SK-N-SH (cell line): ENCODE results near the gene AGTR1. TPM values are rescaled to one million over a fixed set of nuclear protein-coding genes. Genes with fewer than 3 reads are reported as not detected.

ENCODE experiments used
- CTCF ChIA-PET: fragments of 300-600, 350-600 bp; formaldehyde crosslinking; extraction: SDS; loops from one replicate; lab custom pipeline; 2021; lab: Yijun Ruan, JAX
- POLR2A ChIA-PET: fragments of 350-600 bp; sonication (Branson Sonifier 250); formaldehyde crosslinking; extraction: SDS; loops from one replicate; lab custom pipeline; 2020; ENCODE audit warnings: antibody characterized with exemption, inconsistent platforms; lab: Yijun Ruan, JAX
- DNase-seq: peaks from one replicate; pipeline ENCODE4 v3.0.0; 2012
- H2AFZ ChIP-seq: fragments of 200-600 bp; sonication (generic); 2 replicates; pipeline ENCODE4 v1.8.1; 2016; ENCODE audit warnings: antibody characterized with exemption, mild to moderate bottlenecking, low read depth
- H3F3A ChIP-seq: fragments of 200-600 bp; sonication (generic); replicated peaks from 2 replicates; pipeline ENCODE3; 2016; ENCODE audit warnings: antibody characterized with exemption, mild to moderate bottlenecking; ENCODE audit not compliant: insufficient read depth
- H3K27ac ChIP-seq, 2 experiments: fragments of 200-500 bp in 1 of 2; fragments of 200-600 bp in 1 of 2; sonication (Bioruptor generic) in 1 of 2; sonication (generic), shearing (Covaris generic) in 1 of 2; 2 replicates each; pipeline versions ENCODE4 v1.5.1 to v1.6.1; 2014 to 2016; ENCODE audit warnings: low read depth in 2 of 2, inconsistent platforms in 1 of 2, low read length in 1 of 2, mild to moderate bottlenecking in 1 of 2, mixed read lengths in 1 of 2
- H3K27me3 ChIP-seq: fragments of 200-600 bp; sonication (generic), shearing (Covaris generic); 2 replicates; pipeline ENCODE4 v1.6.1; 2016; ENCODE audit warnings: mixed run types; ENCODE audit not compliant: insufficient read depth
- H3K36me3 ChIP-seq, 2 experiments: fragments of 200-500 bp in 1 of 2; fragments of 200-600 bp in 1 of 2; sonication (Bioruptor generic) in 1 of 2; sonication (generic) in 1 of 2; replicated peaks in 1 of 2; 2 replicates each; pipeline versions ENCODE3 to v1.5.1; 2014 to 2016; ENCODE audit warnings: low read length in 1 of 2, mild to moderate bottlenecking in 1 of 2; ENCODE audit not compliant: insufficient read depth in 2 of 2, control insufficient read depth in 1 of 2
- H3K4me1 ChIP-seq, 2 experiments: fragments of 200-500 bp in 1 of 2; fragments of 200-600 bp in 1 of 2; sonication (Bioruptor generic) in 1 of 2; sonication (generic), shearing (Covaris generic) in 1 of 2; 2 replicates each; pipeline versions ENCODE4 v1.5.1 to v1.6.1; 2014 to 2016; ENCODE audit warnings: low read depth in 1 of 2, low read length in 1 of 2, mixed run types in 1 of 2; ENCODE audit not compliant: insufficient read depth in 2 of 2, control insufficient read depth in 1 of 2
- H3K4me2 ChIP-seq: fragments of 200-600 bp; sonication (generic), shearing (Covaris generic); 2 replicates; pipeline ENCODE4 v1.6.1; 2017; ENCODE audit warnings: mixed run types
- H3K4me3 ChIP-seq, 2 experiments: fragments of 200-500 bp in 1 of 2; fragments of 200-600 bp in 1 of 2; sonication (Bioruptor generic) in 1 of 2; sonication (generic), shearing (Covaris generic) in 1 of 2; 2 replicates each; pipeline versions ENCODE4 v1.5.1 to v1.8.1; 2014 to 2016; ENCODE audit warnings: low read depth in 2 of 2, inconsistent platforms in 1 of 2, low read length in 1 of 2, mild to moderate bottlenecking in 1 of 2, mixed read lengths in 1 of 2, moderate library complexity in 1 of 2
- H3K79me2 ChIP-seq: fragments of 200-600 bp; sonication (generic); 2 replicates; pipeline ENCODE4 v1.8.1; 2017; ENCODE audit warnings: mild to moderate bottlenecking; ENCODE audit not compliant: insufficient read depth
- H3K9ac ChIP-seq: fragments of 200-600 bp; sonication (generic); 2 replicates; pipeline ENCODE4 v1.6.1; 2017; ENCODE audit warnings: mixed run types
- H3K9me2 ChIP-seq: fragments of 200-600 bp; sonication (generic); 2 replicates; pipeline ENCODE4 v1.6.1; 2017; ENCODE audit warnings: mixed run types
- H3K9me3 ChIP-seq: fragments of 200-600 bp; sonication (generic); 2 replicates; pipeline ENCODE4 v1.6.1; 2017; ENCODE audit warnings: mixed run types, mild to moderate bottlenecking, moderate library complexity
- H4K20me1 ChIP-seq: fragments of 200-600 bp; sonication (generic); 2 replicates; pipeline ENCODE4 v1.6.1; 2017; ENCODE audit warnings: mild to moderate bottlenecking, mixed run types; ENCODE audit not compliant: insufficient read depth
- EP300 ChIP-seq, 2 experiments: IDR thresholded peaks; 2 replicates each; pipeline versions ENCODE4 v1.4.0 to v1.6.1; 2012; ENCODE audit warnings: borderline replicate concordance in 1 of 2, low read depth in 1 of 2, low read length in 1 of 2
- FOXJ3 ChIP-seq: sonication (generic); formaldehyde crosslinking; IDR thresholded peaks from 2 replicates; pipeline ENCODE4 v1.5.1; 2020; ENCODE audit warnings: mild to moderate bottlenecking, missing genetic modification reagents
- GATA2 ChIP-seq: sonication (generic); formaldehyde crosslinking; IDR thresholded peaks from 2 replicates; pipeline ENCODE4 v1.5.0; 2020; ENCODE audit warnings: mild to moderate bottlenecking, missing genetic modification reagents
- JUND ChIP-seq: IDR thresholded peaks from 2 replicates; pipeline ENCODE4 v1.4.0; 2012
- NFIC ChIP-seq: IDR thresholded peaks from 2 replicates; pipeline ENCODE4 v1.4.0; 2012; ENCODE audit warnings: borderline replicate concordance
- RAD21 ChIP-seq: IDR thresholded peaks from 2 replicates; pipeline ENCODE4 v1.6.1; 2012; ENCODE audit warnings: mild to moderate bottlenecking, low read length
- RCOR1 ChIP-seq: fragments of 150-350 bp; IDR thresholded peaks from 2 replicates; pipeline ENCODE4 v1.6.1; 2017; ENCODE audit warnings: antibody characterized with exemption, low read length
- RFX5 ChIP-seq: IDR thresholded peaks from 2 replicates; pipeline ENCODE4 v1.6.1; 2012; ENCODE audit warnings: mild to moderate bottlenecking, improper control_type of control experiment, low read length
- TCF12 ChIP-seq: IDR thresholded peaks from 2 replicates; pipeline ENCODE4 v1.4.0; 2012
- TEAD4 ChIP-seq: IDR thresholded peaks from 2 replicates; pipeline ENCODE4 v1.4.0; 2012; ENCODE audit warnings: mild to moderate bottlenecking, borderline replicate concordance; ENCODE audit not compliant: insufficient read depth
- WGBS: methylation state at CpG from one replicate; pipeline ENCODE4 v1.1.6; 2017; ENCODE audit warnings: low lambda C conversion rate; 5-methylcytosine and 5-hydroxymethylcytosine counted together
- polyA plus RNA-seq, 3 experiments: library from polyadenylated mRNA; depleted of rRNA; stranded (reverse); fragments of >200 nt; gene quantifications; 2 replicates each; pipeline ENCODE4 v1.2.3, GENCODE V29; 2012
- TF ChIP-seq, protein P1 (sequence below): IDR thresholded peaks from 2 replicates; pipeline ENCODE4; 2012
- TF ChIP-seq, protein P2 (sequence below): IDR thresholded peaks from 2 replicates; pipeline ENCODE4 v1.4.0; 2012; ENCODE audit warnings: low read depth, borderline replicate concordance
- TF ChIP-seq, protein P3 (sequence below): fragments of 150-350 bp; IDR thresholded peaks from 2 replicates; pipeline ENCODE4 v1.6.1; 2016; ENCODE audit warnings: mild to moderate bottlenecking, low read depth, low read length

The AGTR1 gene
- polyA plus RNA-seq, 1 of the 3 experiments (the other 2 are of a cell fraction): 0.15 TPM

DNA sequence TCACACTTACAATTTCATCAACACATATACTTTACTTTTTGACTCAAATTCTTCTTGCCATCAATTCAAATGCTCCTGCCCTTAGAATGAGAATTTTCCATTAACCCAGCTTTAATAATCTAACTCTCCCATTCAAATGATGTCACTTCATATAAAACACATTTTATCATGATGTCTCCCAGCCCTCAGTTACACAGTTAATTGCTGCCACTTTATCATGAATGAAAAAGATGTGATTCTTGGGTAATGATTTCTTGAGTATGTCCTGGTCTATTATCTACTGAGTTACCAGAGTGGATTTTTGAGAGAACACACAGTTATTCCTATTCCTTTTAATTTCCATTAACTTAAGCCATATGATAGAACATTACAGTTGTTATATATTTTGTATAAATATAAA is 7.6 kb downstream of the AGTR1 start:
- H3K4me1 ChIP-seq: peaks cover 0 to 5% of the 10 kb centered on the region in 2 experiments; a peak in 2 of 4 replicates
- H3F3A ChIP-seq: no peaks in the 10 kb centered on the region
- H3K36me3 ChIP-seq: no peaks in the 10 kb centered on the region
- no peak overlapping the region for H3K4me2 ChIP-seq
- ChIA-PET POLR2A (no interaction called here), CTCF (interaction anchor here (1.6 kb wide), 1 partner anchor 13 kb away, joined by 3 read pairs; no protein-coding TSS in a partner anchor)
- no peaks in the 10 kb centered on the region for H3K79me2 ChIP-seq
- no peaks in the 10 kb centered on the region for H3K27me3 ChIP-seq
- peak overlapping the region in 1 of 2 experiments; percentile 53; a peak in 1 of 4 replicates for H3K27ac ChIP-seq
- H3K9me2 ChIP-seq: no peaks in the 10 kb centered on the region
- H4K20me1 ChIP-seq: no peaks in the 10 kb centered on the region
- H2AFZ ChIP-seq: no peak overlapping the region
- H3K9ac ChIP-seq: no peak overlapping the region
- TF ChIP-seq RFX5 (no peak), TCF12 (peak; percentile 59), EP300 (IDR thresholded peaks at IDR 0.05; ENCODE audit: borderline replicate concordance in 1 of 2, low read depth in 1 of 2, low read length in 1 of 2) (peak in 1 of 2 experiments; percentile 76; a peak in 2 of 4 replicates), NFIC (no peak), RCOR1 (peak; percentile 51; the same call in 1 of the 2 replicates), FOXJ3 (CRISPR knock-in tag) (0 out of 2 replicates have a peak, but pooled peaks have one; percentile 24), RAD21 (0 out of 2 replicates have a peak, but pooled peaks have one; percentile 2), GATA2 (CRISPR knock-in tag) (peak; percentile 78)
- TF ChIP-seq, protein P1, sequence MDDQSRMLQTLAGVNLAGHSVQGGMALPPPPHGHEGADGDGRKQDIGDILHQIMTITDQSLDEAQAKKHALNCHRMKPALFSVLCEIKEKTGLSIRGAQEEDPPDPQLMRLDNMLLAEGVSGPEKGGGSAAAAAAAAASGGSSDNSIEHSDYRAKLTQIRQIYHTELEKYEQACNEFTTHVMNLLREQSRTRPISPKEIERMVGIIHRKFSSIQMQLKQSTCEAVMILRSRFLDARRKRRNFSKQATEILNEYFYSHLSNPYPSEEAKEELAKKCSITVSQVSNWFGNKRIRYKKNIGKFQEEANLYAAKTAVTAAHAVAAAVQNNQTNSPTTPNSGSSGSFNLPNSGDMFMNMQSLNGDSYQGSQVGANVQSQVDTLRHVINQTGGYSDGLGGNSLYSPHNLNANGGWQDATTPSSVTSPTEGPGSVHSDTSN: 0 out of 2 replicates have a peak, but pooled peaks have one; percentile 9
- H3K4me3 ChIP-seq: no peak overlapping the region
- peak; percentile 23 for DNase-seq
- no peaks in the 10 kb centered on the region for H3K9me3 ChIP-seq

DNA sequence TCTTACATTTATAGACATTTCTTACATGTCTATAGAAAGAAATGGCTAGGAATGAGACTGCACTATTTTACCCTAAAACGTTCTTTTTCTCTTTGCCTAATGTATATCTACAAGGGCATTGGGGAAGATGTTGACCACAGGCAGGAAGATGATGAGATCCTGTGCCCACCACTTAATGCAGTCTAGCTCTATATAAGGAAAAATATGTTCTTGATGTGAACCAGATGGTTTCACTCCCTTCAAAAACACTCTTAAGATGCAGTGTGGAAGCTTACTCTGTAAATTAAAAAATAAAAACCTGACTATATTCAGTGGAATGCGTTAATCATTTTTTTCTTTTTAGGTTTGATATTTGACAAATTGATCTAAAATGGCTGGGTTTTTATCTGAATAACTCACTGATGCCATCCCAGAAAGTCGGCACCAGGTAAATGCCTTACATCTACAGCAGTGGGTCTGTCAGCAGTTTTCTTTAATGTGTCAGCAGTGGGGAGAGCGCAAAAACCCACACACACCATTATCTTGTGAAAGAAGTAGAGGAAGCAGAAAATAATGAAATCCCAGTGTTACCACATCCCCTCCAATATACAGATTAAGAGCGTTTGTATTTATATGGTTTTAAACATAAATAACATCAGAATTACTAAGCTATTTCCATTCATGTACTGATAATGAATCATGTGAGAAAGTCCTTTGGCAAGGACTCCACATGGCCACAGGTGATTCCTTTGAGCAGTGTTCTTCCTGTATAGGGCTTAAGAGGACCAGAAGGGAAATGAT is 10.1 kb downstream of the AGTR1 start:
- Histone ChIP-seq H3K9ac (no peak overlapping the region), H3K4me3 (no peak overlapping the region), H3K79me2 (no peaks in the 10 kb centered on the region), H3K4me2 (no peak overlapping the region)
- WGBS: 53% methylated on average over 5 of the region's 5 CpGs
- no peak for TF ChIP-seq GATA2 (CRISPR knock-in tag)
- TF ChIP-seq, protein P2, sequence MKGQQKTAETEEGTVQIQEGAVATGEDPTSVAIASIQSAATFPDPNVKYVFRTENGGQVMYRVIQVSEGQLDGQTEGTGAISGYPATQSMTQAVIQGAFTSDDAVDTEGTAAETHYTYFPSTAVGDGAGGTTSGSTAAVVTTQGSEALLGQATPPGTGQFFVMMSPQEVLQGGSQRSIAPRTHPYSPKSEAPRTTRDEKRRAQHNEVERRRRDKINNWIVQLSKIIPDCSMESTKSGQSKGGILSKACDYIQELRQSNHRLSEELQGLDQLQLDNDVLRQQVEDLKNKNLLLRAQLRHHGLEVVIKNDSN: no peak
- TF ChIP-seq, protein P3, sequence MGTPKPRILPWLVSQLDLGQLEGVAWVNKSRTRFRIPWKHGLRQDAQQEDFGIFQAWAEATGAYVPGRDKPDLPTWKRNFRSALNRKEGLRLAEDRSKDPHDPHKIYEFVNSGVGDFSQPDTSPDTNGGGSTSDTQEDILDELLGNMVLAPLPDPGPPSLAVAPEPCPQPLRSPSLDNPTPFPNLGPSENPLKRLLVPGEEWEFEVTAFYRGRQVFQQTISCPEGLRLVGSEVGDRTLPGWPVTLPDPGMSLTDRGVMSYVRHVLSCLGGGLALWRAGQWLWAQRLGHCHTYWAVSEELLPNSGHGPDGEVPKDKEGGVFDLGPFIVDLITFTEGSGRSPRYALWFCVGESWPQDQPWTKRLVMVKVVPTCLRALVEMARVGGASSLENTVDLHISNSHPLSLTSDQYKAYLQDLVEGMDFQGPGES: no peak
- peak; percentile 62 for TF ChIP-seq TCF12
- no peak for TF ChIP-seq JUND
- TF ChIP-seq TEAD4: no peak
- TF ChIP-seq, all 33 proteins: peak for 1
- peaks cover 0 to 3% of the 10 kb centered on the region in 2 experiments; a peak in 1 of 4 replicates for H3K4me1 ChIP-seq
- CTCF ChIA-PET: interaction anchor here (1.0 to 2.3 kb wide), 3 partner anchors 11 to 332 kb away, joined by 3 to 7 read pairs (median 3); no protein-coding TSS in a partner anchor
- no peaks in the 10 kb centered on the region for H3K9me2 ChIP-seq
- POLR2A ChIA-PET: no interaction called here
- H3K27me3 ChIP-seq: no peaks in the 10 kb centered on the region
- peak overlapping the region in 1 of 2 experiments; percentile 50; a peak in 2 of 4 replicates for H3K27ac ChIP-seq
- H4K20me1 ChIP-seq: no peaks in the 10 kb centered on the region
- peak overlapping the region; percentile 37; the same call in 1 of the 2 replicates for H2AFZ ChIP-seq
- no peaks in the 10 kb centered on the region for H3K9me3 ChIP-seq
- no peaks in the 10 kb centered on the region for H3K36me3 ChIP-seq
- no peak for DNase-seq
- H3F3A ChIP-seq: peaks cover 12% of the 10 kb centered on the region
